ENCODE measurements around the gene LRRC49.

Gene LRRC49

GRCh38 chr15:71097890-71098289, 205.3 kb downstream of the LRRC49 start:
- no peak for DNase-seq (ENCODE audit: low spot score)
- Mint-ChIP-seq H3K9me3 (no peaks in the 10 kb centered on the region), H3K4me3 (no peak overlapping the region), H3K27ac (no peak overlapping the region), H3K36me3 (ENCODE audit: low read depth) (no peaks in the 10 kb centered on the region), H3K4me1 (ENCODE audit: low read depth) (no peaks in the 10 kb centered on the region), H3K27me3 (ENCODE audit: low read depth) (no peaks in the 10 kb centered on the region)

GRCh38 chr15:71098920-71099319, 206.3 kb downstream of the LRRC49 start:
- Mint-ChIP-seq H3K9me3 (no peaks in the 10 kb centered on the region), H3K36me3 (ENCODE audit: low read depth) (no peaks in the 10 kb centered on the region)

More at GRCh38 chr15:71098920-71099319, 206.3 kb downstream of the LRRC49 start:
- H3K27me3 Mint-ChIP-seq (ENCODE audit: low read depth) = no peaks in the 10 kb centered on the region
- no peak overlapping the region for H3K4me3 Mint-ChIP-seq
- no peak overlapping the region for H3K27ac Mint-ChIP-seq
- H3K4me1 Mint-ChIP-seq (ENCODE audit: low read depth) = no peaks in the 10 kb centered on the region
- no peak for DNase-seq (ENCODE audit: low spot score)
